DMS79 treated with DMSO at 0.1 percent for 48 hours (cell line): ENCODE measurements around the gene PVRIG.
"Not testable (repeated sequence)": the region's sequence is repeated elsewhere in the genome, so short reads cannot be mapped to it uniquely, and the experiment has no call there.

Experiments
- DNase-seq: peaks from one replicate; lab custom pipeline; 2025; lab: John Stamatoyannopoulos, UW

The PVRIG gene

DNA sequence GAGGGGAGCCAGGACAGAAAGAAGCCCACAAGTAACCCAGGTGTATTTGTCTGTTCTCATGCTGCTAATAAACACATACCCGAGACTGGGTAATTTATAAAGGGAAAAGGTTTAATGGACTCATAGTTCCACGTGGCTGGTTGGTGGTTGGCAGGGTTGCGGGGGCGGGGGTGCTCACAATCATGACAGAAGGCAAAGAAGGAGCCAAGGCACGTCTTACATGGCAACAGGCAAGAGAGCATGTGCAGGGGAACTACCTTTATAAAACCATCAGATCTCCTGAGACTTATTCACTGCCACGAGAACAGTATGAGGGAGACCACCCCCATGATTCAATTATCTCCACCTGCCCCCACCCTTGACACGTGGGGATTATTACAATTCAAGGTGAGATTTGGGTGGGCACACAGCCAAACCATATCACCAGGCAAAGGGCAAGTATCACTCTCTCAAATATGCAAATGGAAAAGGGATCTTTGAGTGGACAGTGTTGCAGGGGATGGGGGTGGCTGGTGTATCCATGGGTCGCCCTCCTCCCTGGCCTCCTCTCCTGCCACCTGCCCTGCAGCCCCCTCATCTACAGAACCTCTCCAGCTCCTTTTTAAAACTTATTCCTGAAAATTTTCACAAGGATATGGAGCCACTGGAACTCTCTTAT lies 15.0 kb downstream of the PVRIG start:
- DNase-seq: not testable (repeated sequence)

DNA sequence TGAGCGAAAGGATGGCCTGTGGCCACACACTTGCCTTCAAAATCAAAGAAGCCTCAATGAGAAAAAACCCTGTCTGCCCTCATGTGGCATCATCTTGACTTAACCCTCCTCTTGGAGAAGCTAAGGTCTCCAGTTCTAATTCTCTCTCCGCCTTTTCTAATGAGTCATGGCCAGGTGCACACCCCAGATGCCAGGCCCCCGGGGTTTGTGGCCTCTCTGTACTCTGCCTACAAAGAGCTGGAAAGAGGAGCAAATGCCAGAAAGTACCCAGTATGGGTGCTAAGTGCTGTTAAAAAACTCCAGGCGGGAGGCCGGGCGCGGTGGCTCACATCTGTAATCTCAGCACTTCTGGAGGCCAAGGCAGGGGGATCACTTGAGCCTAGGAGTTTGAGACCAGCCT lies 20.2 kb downstream of the PVRIG start:
- not testable (repeated sequence) for DNase-seq

DNA sequence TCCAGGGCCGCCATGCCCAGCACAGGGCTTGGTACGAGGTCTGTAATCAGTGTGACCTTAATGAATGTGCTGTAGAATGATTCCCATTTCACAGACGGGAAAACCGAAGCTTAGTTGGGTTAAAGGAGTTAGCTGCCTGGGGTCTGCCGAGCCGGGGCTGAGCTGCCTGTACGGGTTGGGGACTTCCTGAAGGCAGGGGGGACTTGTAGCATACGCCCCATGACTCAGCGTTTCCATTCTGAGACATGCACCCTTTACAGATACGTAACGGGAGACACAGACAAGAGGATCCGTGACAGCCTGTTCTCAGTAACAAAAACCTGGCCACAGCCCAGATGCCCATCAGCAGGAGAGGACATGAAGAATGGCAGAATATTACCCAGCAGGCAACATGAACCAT lies 23.6 kb downstream of the PVRIG start:
- DNase-seq: not testable (repeated sequence)

DNA sequence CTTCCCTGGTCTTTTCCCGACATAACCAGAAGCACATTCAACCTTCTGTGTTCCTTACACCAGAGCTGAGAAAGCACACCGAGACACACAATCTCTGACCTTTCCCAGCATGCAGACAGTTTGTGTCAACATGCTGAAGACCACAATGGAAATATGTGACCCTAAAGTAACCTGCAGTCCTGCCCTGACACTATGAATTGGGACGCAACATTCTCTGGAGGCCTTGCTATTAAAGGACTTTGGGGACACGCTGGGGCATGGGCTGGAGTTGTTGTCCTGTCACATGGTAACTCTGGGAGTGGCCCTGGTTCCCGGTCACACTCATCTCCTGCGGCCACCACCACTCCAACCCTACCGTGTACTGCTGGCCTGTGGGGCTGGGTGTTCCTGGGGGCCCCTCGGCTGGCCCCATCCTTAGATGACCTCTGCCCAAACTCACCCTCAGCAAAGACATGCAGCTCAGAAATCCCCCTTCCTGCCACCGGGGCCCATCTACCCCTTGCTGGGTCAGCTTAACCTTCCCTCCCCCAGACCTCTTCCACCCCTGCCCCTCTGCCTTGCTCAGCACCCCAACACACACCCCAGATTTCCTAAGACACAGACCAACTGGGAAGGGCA lies 25.3 kb downstream of the PVRIG start:
- DNase-seq: not testable (repeated sequence)

DNA sequence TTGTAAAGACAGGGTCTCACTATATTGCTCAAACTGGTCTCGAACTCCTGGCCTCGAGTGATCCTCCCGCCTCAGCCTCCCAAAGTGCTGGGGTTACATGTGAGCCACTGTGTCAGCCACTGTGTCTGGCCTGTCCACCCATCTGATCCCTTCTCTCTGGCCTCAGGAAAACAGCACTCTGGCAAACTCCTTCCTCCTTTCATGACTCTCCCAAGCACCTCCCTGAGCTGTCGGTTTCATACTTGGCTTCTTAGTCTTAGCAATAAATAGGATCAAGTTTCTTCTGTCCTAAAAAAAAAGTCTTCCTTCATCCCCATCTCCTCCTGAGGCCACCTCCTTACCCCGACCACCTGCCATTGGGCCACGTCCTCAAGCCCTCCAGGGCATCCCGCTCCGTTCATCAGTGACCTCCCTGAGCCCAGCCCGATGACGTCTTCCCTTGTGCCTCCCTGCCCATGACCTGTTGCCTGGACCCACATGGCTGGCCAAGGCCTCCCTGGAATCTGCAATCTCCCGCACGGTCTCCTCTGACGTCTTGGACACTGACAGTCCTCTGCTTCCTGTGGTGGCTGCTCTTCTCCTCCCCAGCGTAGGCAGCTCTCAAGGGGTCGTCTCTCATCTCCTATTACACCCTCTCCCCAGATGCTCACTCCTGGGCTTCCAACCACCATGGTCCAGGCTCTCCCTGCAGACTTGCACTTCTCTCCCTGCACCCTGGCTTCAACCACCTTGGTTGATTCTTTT lies 26.5 kb downstream of the PVRIG start:
- not testable (repeated sequence) for DNase-seq

DNA sequence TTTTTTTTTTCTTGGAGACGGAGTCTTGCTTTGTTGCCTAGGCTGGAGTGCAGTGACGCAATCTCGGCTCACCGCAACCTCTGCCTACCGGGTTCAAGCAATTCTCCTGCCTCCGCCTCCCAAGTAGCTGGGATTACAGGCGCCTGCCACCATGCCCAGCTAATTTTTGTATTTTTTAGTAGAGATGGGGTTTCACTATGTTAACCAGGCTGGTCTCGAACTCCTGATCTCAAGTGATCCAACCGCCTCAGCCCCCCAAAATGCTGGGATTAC lies 27.1 kb downstream of the PVRIG start:
- not testable (repeated sequence) for DNase-seq

DNA sequence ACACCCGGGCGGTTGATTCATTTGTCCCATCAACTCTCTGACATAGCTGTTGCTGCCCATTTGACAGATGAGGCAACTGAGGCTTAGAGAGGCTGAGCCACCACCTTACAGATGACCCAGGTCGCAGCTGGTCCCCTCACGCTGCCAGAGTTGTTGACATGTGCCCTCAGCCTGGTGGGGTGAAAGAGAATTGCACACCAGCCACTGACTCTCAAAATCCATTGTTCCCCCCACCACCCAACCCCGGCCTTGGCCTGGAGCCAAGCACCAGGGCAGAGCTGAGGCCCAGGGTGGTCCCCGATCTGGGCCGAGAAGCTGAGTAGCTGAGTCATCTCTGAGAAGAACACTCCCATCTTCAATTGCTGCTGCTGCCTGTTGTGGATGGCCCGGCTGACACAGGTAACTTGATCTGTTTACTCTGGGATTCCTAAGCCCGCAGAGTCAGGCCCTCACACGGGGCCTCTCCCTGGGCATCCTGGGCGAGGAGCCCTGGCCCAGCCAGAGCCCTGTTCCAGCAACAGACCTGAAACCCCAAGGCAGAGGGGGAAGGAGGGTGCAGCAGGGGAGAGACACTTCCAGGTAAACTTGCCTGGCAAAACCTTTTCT lies 27.5 kb downstream of the PVRIG start:
- DNase-seq: peak; percentile 92

DNA sequence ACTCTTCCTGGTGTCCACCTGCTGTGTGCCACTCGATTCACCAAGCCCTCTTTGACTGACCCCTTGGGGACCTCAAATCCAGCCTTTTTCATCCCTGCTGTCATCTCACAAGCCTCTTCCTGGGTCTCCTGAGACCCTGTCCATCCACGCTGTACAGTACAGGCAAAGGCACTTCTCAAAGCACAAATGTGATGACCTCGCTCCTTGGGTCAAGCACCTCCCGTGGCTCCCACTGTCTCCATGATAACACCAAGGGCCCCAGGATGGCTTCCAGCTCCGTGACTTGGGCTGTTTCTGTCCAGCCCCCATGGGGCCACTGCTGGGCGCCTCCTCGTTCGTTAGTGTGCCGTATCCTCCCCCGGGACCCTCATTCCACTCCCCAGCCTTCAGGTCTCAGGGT lies 28.7 kb downstream of the PVRIG start:
- no peak for DNase-seq

DNA sequence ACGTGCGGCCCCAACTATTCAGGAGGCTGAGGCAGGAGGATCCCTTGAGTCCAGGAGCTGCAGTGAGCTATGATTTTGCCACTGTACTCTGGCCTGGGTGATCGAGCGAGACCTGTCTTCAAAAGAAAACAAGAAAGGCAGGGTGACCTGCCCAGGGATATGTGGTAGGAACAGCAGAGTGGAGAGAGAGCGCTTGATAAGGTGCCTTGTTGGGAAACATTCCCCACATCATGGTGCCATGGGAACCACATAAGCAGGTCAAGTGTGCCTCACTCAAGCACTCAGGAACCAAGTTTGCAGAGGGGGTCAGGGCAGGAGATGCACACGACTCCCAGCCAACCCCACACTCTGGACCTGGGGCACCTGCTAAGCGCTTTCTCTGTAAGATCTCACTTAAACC lies 37.3 kb downstream of the PVRIG start:
- DNase-seq: no peak

DNA sequence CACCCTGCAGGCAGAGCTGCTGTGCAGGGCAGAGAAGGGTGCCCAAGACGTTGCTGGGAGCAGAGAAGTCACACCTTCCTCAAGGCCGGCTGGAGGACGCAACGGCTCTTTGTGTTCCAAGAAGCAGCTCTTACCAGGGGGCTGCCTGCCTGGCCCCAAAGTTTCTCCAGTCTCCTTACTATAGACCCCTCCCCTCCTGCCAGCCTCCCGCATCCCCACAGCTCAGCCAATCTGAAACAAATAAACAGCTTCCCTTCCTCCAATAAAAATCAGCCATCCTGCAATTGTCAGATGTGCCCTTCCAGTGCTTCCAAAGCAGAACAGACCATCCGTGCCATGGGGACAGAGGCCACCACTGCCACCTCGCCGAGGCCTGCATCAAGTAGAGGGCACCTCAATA lies 40.2 kb downstream of the PVRIG start:
- DNase-seq: not testable (repeated sequence)

DNA sequence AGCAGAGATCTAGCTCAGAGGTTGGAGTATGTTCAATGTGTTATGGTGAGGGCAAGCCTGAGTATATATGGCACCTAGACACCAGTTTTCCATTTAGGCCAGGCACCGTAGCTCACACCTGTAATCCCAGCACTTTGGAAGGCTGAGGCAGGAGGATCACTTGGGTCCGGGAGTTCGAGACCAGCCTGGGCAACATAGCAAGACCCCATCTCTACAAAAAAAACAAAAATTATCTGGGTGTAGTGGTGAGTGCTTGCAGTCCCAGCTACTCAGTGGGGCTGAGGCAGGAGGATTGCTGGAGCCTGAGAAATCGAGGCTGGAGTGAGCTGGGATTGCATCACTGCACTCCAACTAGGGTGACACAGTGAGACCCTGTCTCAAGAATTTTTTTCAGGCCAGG lies 43.1 kb downstream of the PVRIG start:
- not testable (repeated sequence) for DNase-seq

DNA sequence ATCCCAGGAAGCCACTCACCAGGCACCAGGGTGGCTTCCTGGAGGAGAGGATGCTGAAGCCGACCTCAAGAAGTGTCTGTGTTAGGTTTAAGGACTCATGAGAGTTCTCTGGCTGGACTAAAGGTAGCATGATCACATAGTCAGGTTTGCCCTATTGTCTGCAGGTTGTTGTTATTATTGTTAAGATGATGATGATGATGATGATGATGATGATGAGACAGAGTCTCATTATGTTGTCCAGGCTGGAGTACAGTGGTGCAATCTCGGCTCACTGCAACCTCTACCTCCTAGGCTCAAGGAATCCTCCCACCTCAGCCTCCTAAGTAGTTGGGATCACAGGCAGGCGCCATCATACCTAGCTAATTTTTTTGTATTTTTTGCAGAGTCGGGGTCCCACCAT lies 44.5 kb downstream of the PVRIG start:
- not testable (repeated sequence) for DNase-seq

DNA sequence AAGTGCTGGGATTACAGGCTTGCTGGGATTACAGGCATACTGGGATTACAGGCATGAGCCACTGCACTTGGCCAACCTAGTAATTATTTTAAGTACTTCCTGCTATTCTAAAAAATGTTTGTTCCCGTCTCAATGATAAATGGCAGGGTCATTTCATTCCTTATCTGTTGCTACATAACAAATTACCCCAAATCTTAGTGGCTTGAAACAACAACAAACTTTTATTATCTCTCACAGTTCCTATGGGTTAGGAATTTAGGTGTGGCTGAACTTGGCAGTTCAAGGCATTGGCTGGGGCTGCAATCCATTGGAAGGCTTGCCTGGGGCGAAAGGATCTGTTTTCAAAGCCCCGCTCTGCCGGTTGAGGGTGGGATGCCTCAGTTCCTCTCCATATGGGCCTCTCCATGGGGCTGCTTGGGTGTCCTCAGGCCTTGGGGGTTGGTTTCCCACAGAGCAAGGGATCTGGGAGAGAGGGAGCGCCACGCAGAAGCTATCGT lies 45.0 kb downstream of the PVRIG start:
- not testable (repeated sequence) for DNase-seq

DNA sequence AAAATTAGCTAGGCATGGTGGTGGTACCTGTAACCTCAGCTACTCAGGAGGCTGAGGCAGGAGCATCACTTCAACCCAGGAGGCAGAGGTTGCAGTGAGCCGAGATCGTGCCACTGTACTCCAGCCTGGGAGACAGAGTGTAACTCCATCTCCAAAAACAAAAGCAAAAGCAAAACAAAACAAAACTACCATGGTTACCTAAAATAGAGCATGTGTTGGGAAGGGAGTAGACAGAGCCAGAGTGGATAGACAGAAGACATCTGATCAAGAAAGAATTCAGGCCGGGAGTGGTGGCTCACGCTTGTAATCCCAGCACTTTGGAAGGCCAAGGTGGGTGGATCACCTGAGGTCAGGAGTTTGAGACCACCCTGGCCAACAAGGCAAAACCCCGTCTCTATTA lies 46.1 kb downstream of the PVRIG start:
- not testable (repeated sequence) for DNase-seq

DNA sequence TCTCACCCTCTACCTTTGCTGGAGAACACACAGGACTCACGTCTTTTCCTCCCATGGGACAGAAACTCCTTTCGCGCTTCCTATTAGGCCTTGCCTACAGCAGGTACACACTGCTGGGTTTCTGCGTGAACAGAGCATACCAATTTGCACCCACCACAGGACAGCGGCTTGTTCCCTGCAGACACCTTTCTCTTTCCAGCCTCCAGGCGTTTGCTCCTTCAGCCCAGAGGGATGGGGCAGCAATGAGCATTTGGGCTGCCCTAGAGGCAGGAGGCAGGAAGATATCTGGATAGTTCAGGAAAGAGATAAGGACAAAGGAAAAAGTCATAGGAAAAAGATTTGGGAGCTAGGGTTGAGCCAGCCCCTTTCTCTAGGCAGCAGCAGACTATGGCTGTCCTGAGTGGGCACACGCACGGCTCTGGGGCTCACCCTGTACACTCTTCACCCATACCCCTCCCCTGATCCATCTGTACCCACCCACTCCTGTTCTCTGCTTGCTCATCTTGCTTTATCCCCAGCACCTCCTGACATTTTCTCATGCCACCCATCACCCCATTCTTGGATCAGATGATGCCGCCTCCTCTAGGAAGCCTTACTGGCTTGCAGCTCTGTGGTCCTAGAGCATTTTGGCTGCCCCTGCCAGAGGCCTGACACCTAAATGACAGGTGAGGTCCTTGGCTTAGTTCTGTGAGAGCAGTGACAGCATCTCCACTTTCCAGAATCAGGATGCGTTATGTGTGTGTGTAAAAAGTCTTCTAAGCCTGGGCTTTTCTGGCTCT lies 47.0 kb downstream of the PVRIG start:
- DNase-seq: no peak

DNA sequence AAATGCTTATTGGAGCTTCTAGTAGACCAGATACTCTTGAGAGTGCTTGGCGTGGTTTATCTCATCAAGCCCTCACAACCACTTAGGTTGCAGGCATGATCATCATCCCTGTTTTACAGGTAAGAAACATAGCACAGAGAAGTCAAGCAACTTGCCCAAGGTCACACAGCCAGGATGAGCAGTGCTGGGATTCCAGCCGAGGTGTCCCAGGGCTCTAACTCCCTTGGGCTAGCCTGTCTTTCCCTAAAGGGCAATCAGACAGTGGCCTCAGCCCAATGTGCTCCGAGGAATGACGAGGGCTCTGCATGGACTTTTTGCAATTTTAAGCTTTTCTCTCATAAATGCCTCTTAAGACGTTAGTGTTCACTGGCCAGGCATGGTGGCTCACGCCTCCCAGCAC lies 47.9 kb downstream of the PVRIG start:
- DNase-seq: no peak

DNA sequence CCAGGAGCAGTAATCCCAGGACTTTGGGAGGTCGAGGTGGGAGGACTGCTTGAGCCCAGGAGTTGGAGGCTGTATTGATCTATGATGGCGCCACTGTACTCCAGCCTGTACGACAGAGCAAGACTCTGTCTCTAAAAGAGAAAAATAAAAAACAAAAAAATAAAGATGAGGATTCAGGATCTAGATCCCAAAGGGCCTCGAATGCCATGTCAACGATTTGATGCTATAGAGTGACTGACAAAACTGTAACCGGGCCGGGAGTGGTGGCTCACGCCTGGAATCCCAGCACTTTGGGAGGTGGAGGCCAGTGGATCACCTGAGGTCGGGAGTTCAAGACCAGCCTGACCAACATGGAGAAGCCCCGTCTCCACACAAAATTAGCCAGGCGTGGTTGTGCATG lies 49.1 kb downstream of the PVRIG start:
- DNase-seq: not testable (repeated sequence)

DNA sequence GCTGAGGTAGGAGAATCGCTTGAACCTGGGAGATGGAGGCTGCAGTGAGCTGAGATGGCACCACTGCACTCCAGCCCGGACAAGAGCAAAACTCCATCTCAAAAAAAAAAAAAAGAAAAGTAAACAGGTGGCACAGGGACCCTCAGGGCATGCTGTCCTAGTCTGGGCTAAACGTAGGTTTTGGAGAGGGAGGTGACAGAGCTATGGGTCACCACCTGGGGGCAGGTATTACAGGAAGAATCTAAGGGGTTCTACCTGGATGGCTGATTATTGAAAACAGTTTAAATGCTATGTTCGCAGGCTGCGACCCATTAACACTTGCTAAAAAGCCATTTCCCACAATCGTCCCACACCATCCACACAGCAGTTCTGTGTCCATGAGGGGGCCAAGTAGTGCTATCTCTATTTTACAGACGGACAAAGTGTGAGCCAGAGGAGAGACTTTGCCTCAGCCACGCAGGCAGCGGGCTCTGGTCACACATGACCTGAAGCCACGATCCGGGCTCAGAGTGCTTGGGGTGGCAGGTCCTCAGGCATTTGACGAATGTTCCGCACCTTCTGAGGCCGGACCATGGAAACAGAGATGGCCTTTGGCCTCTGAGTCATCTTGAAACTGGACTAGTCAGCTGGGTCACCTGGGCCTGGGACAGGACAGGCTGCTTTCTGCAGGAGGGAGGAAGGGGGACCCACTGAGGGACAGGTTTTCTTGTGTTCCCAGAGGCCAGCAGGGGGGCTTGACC lies 49.7 kb downstream of the PVRIG start:
- DNase-seq: not testable (repeated sequence)

DNA sequence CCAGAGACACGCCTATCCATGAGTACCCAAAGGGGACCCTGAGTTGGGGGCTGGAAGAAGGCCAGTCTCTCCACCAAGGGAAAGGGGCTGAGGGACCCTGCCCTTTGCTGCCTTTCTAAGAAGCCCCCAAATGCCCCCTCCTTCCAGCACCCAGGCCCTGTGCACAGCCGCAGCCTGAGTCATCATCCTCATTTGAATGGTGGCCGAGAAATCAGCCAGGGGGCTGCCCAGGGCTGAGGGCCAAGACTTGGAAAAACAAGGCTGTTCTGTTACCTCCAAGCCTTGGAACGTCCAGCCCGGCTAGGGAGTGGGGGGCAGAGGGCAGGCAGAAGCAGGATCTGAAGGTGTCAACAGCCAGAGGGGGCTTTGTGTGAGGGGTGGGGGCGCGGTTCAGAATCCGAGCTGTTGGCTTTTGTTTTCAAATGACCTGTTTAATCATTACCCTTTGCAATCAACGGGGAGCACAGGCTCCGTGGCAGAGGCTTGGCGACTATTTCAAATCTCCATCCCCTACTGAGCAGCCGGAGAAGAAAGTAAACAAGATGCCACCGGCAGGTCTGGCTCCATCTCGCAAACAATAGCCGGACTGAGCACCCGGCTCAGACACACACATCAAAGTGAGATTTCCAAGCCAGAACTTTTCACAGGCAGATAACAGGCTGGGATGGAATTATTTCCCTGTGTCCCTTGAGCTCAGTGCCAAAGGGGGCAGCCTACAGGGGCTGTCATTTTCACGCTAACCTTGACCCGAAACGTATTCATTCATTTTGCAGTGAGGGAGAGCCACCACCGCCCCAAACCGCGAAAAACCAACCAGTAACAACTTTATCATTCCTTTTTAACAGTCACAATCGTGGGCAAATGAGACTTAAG lies 50.5 kb downstream of the PVRIG start:
- not testable (repeated sequence) for DNase-seq
